ENCODE measurements around the gene AZU1. TPM values are rescaled to one million over a fixed set of nuclear protein-coding genes. Genes with fewer than 3 reads are reported as not detected.

The AZU1 gene
- total and polyA plus RNA-seq, 2 of the 8 experiments (the other 6 are each of a cell fraction or from before 2014, with no cell fraction given): 0.80 to 1.3 TPM

DNA sequence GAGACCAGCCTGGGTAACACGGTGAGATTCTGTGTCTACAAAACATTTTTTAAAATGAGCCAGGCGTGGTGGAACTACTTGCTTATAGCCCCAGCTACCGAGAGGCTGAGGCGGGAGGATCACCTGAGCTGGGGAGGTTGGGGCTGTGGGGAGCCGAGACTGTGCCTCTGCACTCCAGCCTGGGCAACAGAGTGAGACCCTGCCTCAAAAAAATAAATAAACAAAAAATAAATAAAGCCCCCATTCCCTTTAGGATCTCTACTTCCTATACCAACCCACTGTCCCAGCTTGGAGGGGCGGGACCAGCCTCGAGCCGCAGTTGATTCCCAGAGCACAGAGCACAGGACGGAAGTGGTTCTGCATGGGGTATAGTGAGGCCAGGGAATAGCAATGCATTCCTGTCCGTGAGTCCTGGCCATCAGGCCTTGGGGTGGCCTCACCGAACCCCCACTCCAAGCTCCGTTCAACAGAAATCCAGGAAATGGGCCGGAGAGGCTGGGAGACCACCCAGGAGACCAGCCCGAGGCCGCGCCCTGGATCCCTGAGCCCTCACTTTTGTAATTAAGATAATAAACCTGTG lies 35.2 kb upstream of the AZU1 start:
- no peak overlapping the region for H4K8ac ChIP-seq (ENCODE audit: extremely low read depth, insufficient read depth, low read length)
- no peak overlapping the region for H3K56ac ChIP-seq (replicated peaks; ENCODE audit: insufficient read length, low read depth, low read length)
- H3K14ac ChIP-seq (ENCODE audit: insufficient read length): no peak overlapping the region
- H4K91ac ChIP-seq (replicated peaks; ENCODE audit: insufficient read length, low read length): no peak overlapping the region
- no peak overlapping the region for H3K4ac ChIP-seq (replicated peaks; ENCODE audit: insufficient read length, low read depth, low read length)
- ChIA-PET POLR2A (ENCODE audit: partially characterized antibody) (interaction anchor here (1.0 to 6.7 kb wide), 5 partner anchors 8 to 22 kb away, joined by 3 to 85 read pairs (median 10); partner anchors contain the start of gene PTBP1), CTCF (ENCODE audit: partially characterized antibody) (interaction anchor here (0.9 to 5.2 kb wide), 4 partner anchors 8 to 23 kb away, joined by 3 to 23 read pairs (median 6); no protein-coding TSS in a partner anchor)
- WGBS, 2 experiments (ENCODE audit: extremely low coverage in 1 of 2, insufficient coverage in 1 of 2, insufficient read length in 1 of 2, insufficient replicate concordance in 2 of 2, low coverage in 1 of 2, low lambda C conversion rate in 2 of 2, missing lambda C conversion rate in 1 of 2): 87% methylated on average over 16 of the region's 16 CpGs; no CpG with 5 or more reads in 1 of the 2 experiments
- no peaks in the 10 kb centered on the region for H3K9me3 ChIP-seq (ENCODE audit: insufficient read depth in 2 of 2, low read depth in 1 of 2, low read length in 1 of 2)
- H3K18ac ChIP-seq (ENCODE audit: extremely low read depth, low read length): peak overlapping the region; percentile 71; the same call in 1 of the 2 replicates
- H4K20me1 ChIP-seq (replicated peaks in 1 of 2; ENCODE audit: control insufficient read depth in 1 of 2, insufficient read depth in 2 of 2, low read length in 2 of 2): no peaks in the 10 kb centered on the region
- no peaks in the 10 kb centered on the region for H3K79me2 ChIP-seq (ENCODE audit: control insufficient read depth in 1 of 2, insufficient read depth in 2 of 2, low read length in 2 of 2)
- H3K4me1 ChIP-seq (replicated peaks in 1 of 4; ENCODE audit: control insufficient read depth in 3 of 4, insufficient read depth in 4 of 4, low read length in 3 of 4): peaks cover 0 to 36% (median 17%) of the 10 kb centered on the region in 4 experiments; a peak in 6 of 7 replicates
- H2BK120ac ChIP-seq (replicated peaks; ENCODE audit: low read depth, low read length): no peak overlapping the region
- no peak overlapping the region for H3K9ac ChIP-seq (replicated peaks in 1 of 4; ENCODE audit: extremely low read depth in 1 of 4, low read depth in 3 of 4, low read length in 3 of 4)
- H3K27ac ChIP-seq (ENCODE audit: low read depth, low read length): no peak overlapping the region; the same call in 1 of the 2 replicates
- H2BK5ac ChIP-seq (ENCODE audit: low read depth, low read length): peak overlapping the region; percentile 60; the same call in 1 of the 2 replicates
- H3K23ac ChIP-seq (ENCODE audit: insufficient read length): no peak overlapping the region
- 0 out of 2 replicates have a peak overlapping the region, but pooled peaks have one; percentile 53 for H2AK5ac ChIP-seq (ENCODE audit: low read depth, low read length)
- no peaks in the 10 kb centered on the region for H3K27me3 ChIP-seq (replicated peaks in 1 of 4; ENCODE audit: control insufficient read depth in 3 of 4, extremely low read depth in 1 of 4, insufficient read depth in 3 of 4, low read length in 3 of 4)
- no peaks in the 10 kb centered on the region; the same call in 1 of the 2 replicates for H3K79me1 ChIP-seq (ENCODE audit: low read depth, low read length)
- H2BK12ac ChIP-seq (ENCODE audit: low read depth, low read length): peak overlapping the region; percentile 92; the same call in 1 of the 2 replicates
- H2AFZ ChIP-seq (ENCODE audit: low read length): no peak overlapping the region
- H3K23me2 ChIP-seq (ENCODE audit: low read depth, low read length): peaks cover 2% of the 10 kb centered on the region; the same call in 1 of the 2 replicates
- 0 out of 2 replicates have a peak overlapping the region, but pooled peaks have one; percentile 40 for H2BK20ac ChIP-seq (ENCODE audit: low read length)
- H3K4me3 ChIP-seq (ENCODE audit: extremely low read depth in 1 of 4, insufficient read depth in 2 of 4, low read depth in 3 of 4, low read length in 4 of 4): no peak overlapping the region
- FAIRE-seq (no peak), DNase-seq (ENCODE audit: low read depth in 1 of 2, low spot score in 2 of 2) (no peak)
- no peak overlapping the region for H3K4me2 ChIP-seq (ENCODE audit: insufficient read depth in 1 of 2, low read depth in 2 of 2, low read length in 2 of 2)
- no peak overlapping the region for H2BK15ac ChIP-seq (ENCODE audit: low read length)
- no peaks in the 10 kb centered on the region for H3K36me3 ChIP-seq (ENCODE audit: control insufficient read depth in 2 of 4, insufficient read depth in 4 of 4, low read length in 3 of 4)
- H4K5ac ChIP-seq (ENCODE audit: insufficient read length, low read depth, low read length): no peak overlapping the region
- TF ChIP-seq CEBPB (IDR thresholded peaks at IDR 0.05; ENCODE audit: low read depth, low read length): no peak
